Stimulated activated CD8-positive, alpha-beta memory T cell treated with anti-CD3 and anti-CD28 coated beads, Interleukin-15, amount 100 ng/mL, for 48 hours (primary cell): ENCODE measurements around the gene ABCB4.
"Not testable (repeated sequence)": the region's sequence is repeated elsewhere in the genome, so short reads cannot be mapped to it uniquely, and the experiment has no call there.

Experiments used
- DNase-seq, 2 donors: peaks; one replicate each; pipeline ENCODE4 v3.0.0-alpha.2; 2020; ENCODE audit warnings: low read depth in 2 of 2

ABCB4 gene

GRCh38 chr7:87476179-87476557 lies 688 bp upstream of the ABCB4 start:
- DNase-seq: no peak

GRCh38 chr7:87474533-87475358 lies 734 bp downstream of the ABCB4 start:
- no peak for DNase-seq

GRCh38 chr7:87473986-87474385 lies 1.5 kb downstream of the ABCB4 start:
- DNase-seq: no peak

- DNase-seq: no peak
Observed at GRCh38 chr7:87473192-87473591, 2.3 kb downstream of the ABCB4 start.

- no peak for DNase-seq
Observed at GRCh38 chr7:87471473-87471872, 4.0 kb downstream of the ABCB4 start.

- DNase-seq: not testable (repeated sequence)
Observed at GRCh38 chr7:87469204-87469603, 6.3 kb downstream of the ABCB4 start.

- DNase-seq: not testable (repeated sequence)
Observed at GRCh38 chr7:87465534-87465880, 10.0 kb downstream of the ABCB4 start.

GRCh38 chr7:87464830-87465533 lies 10.5 kb downstream of the ABCB4 start:
- not testable (repeated sequence) for DNase-seq

- DNase-seq: no peak
Observed at GRCh38 chr7:87463982-87464381, 11.5 kb downstream of the ABCB4 start.

- DNase-seq: not testable (repeated sequence)
Observed at GRCh38 chr7:87460444-87460843, 15.0 kb downstream of the ABCB4 start.

- no peak for DNase-seq
Observed at GRCh38 chr7:87459941-87460340, 15.5 kb downstream of the ABCB4 start.

- DNase-seq: no peak
Observed at GRCh38 chr7:87458148-87458547, 17.3 kb downstream of the ABCB4 start.

GRCh38 chr7:87456247-87456646 lies 19.2 kb downstream of the ABCB4 start:
- no peak for DNase-seq

- no peak for DNase-seq
Observed at GRCh38 chr7:87452279-87452678, 23.2 kb downstream of the ABCB4 start.

- no peak for DNase-seq
Observed at GRCh38 chr7:87451187-87451586, 24.3 kb downstream of the ABCB4 start.

- DNase-seq: no peak
Observed at GRCh38 chr7:87450706-87451105, 24.8 kb downstream of the ABCB4 start.

- DNase-seq: no peak
Observed at GRCh38 chr7:87448388-87448787, 27.1 kb downstream of the ABCB4 start.

GRCh38 chr7:87447116-87447635 lies 28.3 kb downstream of the ABCB4 start:
- DNase-seq: no peak

GRCh38 chr7:87445897-87446296 lies 29.6 kb downstream of the ABCB4 start:
- no peak for DNase-seq

GRCh38 chr7:87435546-87435945 lies 39.9 kb downstream of the ABCB4 start:
- DNase-seq: no peak

GRCh38 chr7:87432536-87432935 lies 42.9 kb downstream of the ABCB4 start:
- no peak for DNase-seq

GRCh38 chr7:87427288-87427687 lies 48.2 kb downstream of the ABCB4 start:
- no peak for DNase-seq

GRCh38 chr7:87426160-87426559 lies 49.3 kb downstream of the ABCB4 start:
- no peak for DNase-seq
